ENCODE data around the gene TOM1L2. TPM values are rescaled to one million over a fixed set of nuclear protein-coding genes. Genes with fewer than 3 reads are reported as not detected.

TOM1L2 gene
- polyA plus RNA-seq, 1 experiment, result 25.5 TPM

- Histone ChIP-seq H3K9me3 (ENCODE audit: control insufficient read depth, insufficient read depth, low read length) (no peaks in the 10 kb centered on the region), H3K27me3 (ENCODE audit: control insufficient read depth, insufficient read depth, low read length) (no peaks in the 10 kb centered on the region), H3K4me3 (ENCODE audit: low read depth, low read length) (no peak overlapping the region), H3K27ac (ENCODE audit: low read depth, low read length) (no peak overlapping the region)
- DNase-seq (ENCODE audit: low read depth, low spot score), result no peak
- CTCF ChIA-PET, result no interaction called here
- POLR2A ChIA-PET, result no interaction called here
- no peak for TF ChIP-seq CTCF (IDR thresholded peaks at IDR 0.05; ENCODE audit: low read depth, low read length)
Observed at GRCh38 chr17:17987187-17987896, 15.1 kb upstream of the TOM1L2 start.

GRCh38 chr17:17985555-17985954 is 13.4 kb upstream of the TOM1L2 start:
- H3K9me3 ChIP-seq (ENCODE audit: control insufficient read depth, insufficient read depth, low read length), result no peaks in the 10 kb centered on the region
- H3K4me3 ChIP-seq (ENCODE audit: low read depth, low read length), result no peak overlapping the region
- H3K27me3 ChIP-seq (ENCODE audit: control insufficient read depth, insufficient read depth, low read length), result no peaks in the 10 kb centered on the region
- ChIA-PET POLR2A (no interaction called here), CTCF (interaction anchor here (3.0 kb wide), 1 partner anchor 48 kb away, joined by 11 read pairs; no protein-coding TSS in a partner anchor)
- H3K27ac ChIP-seq (ENCODE audit: low read depth, low read length), result peak overlapping the region; percentile 2
- no peak for DNase-seq (ENCODE audit: low read depth, low spot score)
- peak; percentile 39 for TF ChIP-seq CTCF (IDR thresholded peaks at IDR 0.05; ENCODE audit: low read depth, low read length)

GRCh38 chr17:17985153-17985552 is 13.0 kb upstream of the TOM1L2 start:
- CTCF ChIA-PET, result interaction anchor here (3.0 kb wide), 1 partner anchor 48 kb away, joined by 11 read pairs; no protein-coding TSS in a partner anchor
- Histone ChIP-seq H3K9me3 (ENCODE audit: control insufficient read depth, insufficient read depth, low read length) (no peaks in the 10 kb centered on the region), H3K27ac (ENCODE audit: low read depth, low read length) (no peak overlapping the region), H3K4me3 (ENCODE audit: low read depth, low read length) (no peak overlapping the region), H3K27me3 (ENCODE audit: control insufficient read depth, insufficient read depth, low read length) (no peaks in the 10 kb centered on the region)
- no peak for TF ChIP-seq CTCF (IDR thresholded peaks at IDR 0.05; ENCODE audit: low read depth, low read length)
- POLR2A ChIA-PET, result no interaction called here
- no peak for DNase-seq (ENCODE audit: low read depth, low spot score)

GRCh38 chr17:17983776-17984175 is 11.6 kb upstream of the TOM1L2 start:
- CTCF ChIA-PET, result interaction anchor here (3.0 kb wide), 1 partner anchor 50 kb away, joined by 11 read pairs; no protein-coding TSS in a partner anchor
- Histone ChIP-seq H3K4me3 (ENCODE audit: low read depth, low read length) (no peak overlapping the region), H3K27me3 (ENCODE audit: control insufficient read depth, insufficient read depth, low read length) (no peaks in the 10 kb centered on the region), H3K27ac (ENCODE audit: low read depth, low read length) (no peak overlapping the region), H3K9me3 (ENCODE audit: control insufficient read depth, insufficient read depth, low read length) (no peaks in the 10 kb centered on the region)
- DNase-seq (ENCODE audit: low read depth, low spot score), result no peak
- POLR2A ChIA-PET, result no interaction called here
- TF ChIP-seq CTCF (IDR thresholded peaks at IDR 0.05; ENCODE audit: low read depth, low read length), result no peak

- Histone ChIP-seq H3K27me3 (ENCODE audit: control insufficient read depth, insufficient read depth, low read length) (no peaks in the 10 kb centered on the region), H3K9me3 (ENCODE audit: control insufficient read depth, insufficient read depth, low read length) (no peaks in the 10 kb centered on the region), H3K4me3 (ENCODE audit: low read depth, low read length) (no peak overlapping the region), H3K27ac (ENCODE audit: low read depth, low read length) (no peak overlapping the region)
- POLR2A ChIA-PET, result no interaction called here
- TF ChIP-seq CTCF (IDR thresholded peaks at IDR 0.05; ENCODE audit: low read depth, low read length), result no peak
- no peak for DNase-seq (ENCODE audit: low read depth, low spot score)
- CTCF ChIA-PET, result interaction anchor here (0.7 to 3.0 kb wide), 3 partner anchors 17 to 50 kb away, joined by 3 to 11 read pairs (median 4); no protein-coding TSS in a partner anchor
Observed at GRCh38 chr17:17983376-17983775, 11.2 kb upstream of the TOM1L2 start.

Data from AG04450 (cell line).